CD1c-positive myeloid dendritic cell (primary cell): ENCODE results near the gene WWP2.

Experiments used
- DNase-seq: peaks from one replicate; pipeline ENCODE4 v3.0.0-alpha.2; 2016; ENCODE audit errors: extremely low spot score

WWP2 gene

GRCh38 chr16:69858191-69859104, 96.3 kb downstream of the WWP2 start:
- no peak for DNase-seq

DNA sequence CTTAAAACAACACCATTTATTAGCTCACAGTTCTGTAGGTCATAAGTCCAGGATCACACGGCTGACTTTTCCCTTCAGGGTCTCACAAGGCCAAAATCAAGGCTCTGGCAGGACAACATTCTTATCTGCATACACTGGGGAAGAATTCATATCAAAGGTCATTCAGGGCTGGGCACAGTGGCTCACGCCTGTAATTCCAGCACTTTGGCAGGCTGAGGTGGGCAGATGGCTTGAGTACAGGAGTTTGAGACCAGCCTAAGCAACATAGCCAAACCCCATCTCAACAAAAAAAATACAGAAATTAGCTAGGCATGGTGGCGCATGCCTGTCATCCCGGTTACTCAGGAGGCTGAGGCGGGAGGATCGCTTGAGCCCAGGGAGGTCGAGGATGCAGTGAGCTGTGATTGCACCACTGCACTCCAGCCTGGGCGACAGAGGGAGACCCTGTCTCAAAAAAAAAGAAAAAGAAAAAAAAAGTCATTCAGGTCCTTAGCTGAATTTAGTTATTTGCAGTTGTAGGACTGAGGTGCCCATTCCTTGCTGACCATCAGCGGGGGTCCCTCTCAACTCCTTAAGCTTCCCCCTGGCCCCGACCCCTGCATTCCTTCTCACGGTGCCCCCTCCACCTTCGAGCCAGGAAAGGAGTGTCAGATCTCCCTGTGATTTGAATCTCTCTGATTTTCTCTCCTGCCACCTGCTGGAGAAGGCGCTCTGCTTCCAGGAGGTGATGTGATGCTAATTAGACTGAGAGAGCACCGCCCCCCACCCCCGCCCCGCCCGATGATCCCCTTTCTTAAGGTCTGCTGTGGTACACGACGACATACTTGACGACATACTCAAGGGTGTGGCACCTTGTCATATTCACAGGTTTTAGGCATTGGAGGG, 97.2 kb downstream of the WWP2 start:
- DNase-seq: no peak

DNA sequence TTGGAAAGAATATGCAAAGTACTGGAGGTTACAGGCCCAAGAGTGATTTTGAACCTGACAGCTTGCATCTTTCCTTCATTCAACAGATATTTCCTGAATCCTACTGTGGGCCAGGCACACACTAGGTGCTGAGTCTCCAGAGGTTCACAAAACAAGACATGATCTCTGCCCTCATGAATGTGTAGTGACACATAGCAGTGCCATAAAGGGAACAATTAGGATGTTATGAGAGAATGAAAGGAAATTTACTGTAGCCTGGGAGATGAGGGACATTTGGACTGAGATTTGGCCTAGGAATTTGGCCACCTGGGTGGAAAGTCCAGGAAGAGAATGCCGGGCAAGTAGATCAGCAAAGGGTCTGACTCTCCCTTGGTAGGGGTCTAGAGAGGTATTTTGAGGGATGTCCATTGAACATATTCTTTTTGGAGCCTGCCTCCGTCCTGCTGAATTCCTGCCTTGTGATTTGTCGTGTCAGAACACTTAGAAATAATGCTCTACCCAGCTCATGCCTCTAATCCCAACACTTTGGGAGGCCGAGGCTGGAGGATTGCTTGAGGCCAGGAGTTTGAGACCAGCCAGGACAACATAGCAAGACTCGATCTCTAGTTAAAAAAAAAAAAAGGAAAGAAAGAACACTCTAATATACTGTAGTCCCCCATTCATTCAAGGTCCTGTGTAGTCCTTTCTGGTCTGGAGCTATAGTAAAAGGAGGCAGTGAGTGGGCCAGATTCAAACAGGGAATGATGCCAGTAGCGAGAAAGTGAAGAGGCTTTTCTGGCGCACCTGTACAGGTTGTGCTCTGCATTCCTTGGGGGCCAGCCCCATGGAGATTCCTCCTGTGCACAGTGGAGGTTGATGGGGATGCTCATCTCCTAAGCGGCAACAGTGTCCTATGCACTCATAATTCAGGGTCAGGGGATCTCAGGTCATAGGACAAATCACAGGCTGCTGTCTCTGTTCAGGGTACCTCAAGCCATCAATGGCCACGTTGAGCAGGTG, 98.4 kb downstream of the WWP2 start:
- DNase-seq: no peak

- DNase-seq: no peak
These were observed 99.3 kb downstream of the WWP2 start for GRCh38 chr16:69861292-69862030.

DNA sequence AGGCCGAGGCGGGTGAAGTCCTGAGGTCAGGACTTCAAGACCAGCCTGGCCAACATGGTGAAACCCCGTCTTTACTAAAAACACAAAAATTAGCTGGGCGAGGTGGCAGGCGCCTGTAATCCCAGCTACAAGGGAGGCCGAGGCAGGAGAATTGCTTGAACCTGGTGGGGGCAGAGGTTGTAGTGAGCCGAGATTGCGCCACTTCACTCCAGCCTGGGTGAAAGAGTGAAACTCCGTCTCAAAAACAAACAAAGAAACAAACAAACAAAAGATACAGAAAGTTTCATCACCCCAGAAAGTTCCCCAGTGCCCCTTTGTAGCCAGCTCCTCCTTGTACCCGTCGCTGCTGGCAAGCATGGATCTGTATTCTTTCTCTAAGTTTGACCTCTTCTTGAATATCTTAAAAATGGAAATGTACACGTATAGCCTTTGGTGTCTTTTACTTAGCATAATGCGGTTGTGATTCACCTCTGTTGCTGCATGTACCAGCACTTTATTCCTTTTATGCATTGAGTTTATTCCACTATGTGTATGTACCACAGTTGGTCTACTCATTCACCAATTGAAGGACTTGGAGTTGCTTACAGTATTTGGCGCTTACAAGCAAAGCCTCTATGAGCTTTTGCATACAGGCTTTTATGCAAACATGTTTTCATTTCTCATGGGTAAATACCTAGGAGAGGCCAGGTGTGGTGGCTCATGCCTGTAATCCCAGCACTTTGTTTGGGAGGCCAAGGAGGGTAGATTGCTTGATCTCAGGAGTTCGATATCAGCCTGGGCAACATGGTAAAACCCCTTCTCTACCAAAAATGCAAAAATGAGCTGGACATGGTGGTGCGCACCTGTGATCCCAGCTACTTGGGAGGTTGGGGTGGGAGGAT, 101.5 kb downstream of the WWP2 start:
- no peak for DNase-seq

DNA sequence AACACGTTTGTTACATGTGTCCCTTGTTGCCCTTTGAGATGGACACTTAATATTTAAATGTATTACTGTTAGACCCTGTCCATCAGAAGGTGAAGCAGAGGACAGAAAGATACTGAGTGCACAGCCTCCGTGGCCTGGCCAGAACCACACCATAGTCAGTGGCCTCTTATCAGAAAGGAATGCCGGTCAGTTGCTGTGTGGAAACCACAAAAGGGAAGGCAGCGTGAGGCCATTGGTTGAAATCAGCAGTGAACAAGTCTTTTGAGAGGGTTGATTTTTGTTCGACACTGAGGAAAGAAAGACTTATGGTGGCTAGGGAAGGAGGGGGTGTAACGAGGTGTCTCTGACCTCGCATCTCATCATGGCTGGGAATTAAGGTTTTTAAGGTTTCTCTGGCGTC, 103.6 kb downstream of the WWP2 start:
- DNase-seq: no peak

GRCh38 chr16:69867784-69868560, 105.8 kb downstream of the WWP2 start:
- no peak for DNase-seq

GRCh38 chr16:69870761-69871160, 108.6 kb downstream of the WWP2 start:
- DNase-seq: no peak

DNA sequence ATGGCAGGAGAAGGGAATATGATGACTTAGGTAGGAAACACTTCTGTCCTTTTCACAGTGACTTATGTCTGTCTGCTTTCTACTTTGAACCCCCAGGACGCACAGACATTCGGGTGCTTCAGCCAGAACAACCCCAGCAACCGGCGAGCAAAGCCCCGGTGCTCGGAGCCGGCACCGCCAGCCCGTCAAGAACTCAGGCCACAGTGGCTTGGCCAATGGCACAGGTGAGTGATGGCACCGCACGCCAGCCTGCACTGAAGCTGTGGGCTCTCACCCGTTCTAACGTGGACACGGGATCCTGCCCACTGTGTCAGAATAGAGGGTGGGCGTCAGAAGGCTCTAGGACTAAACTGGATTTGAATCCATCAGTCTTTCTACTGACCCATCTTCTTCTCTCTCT, 109.6 kb downstream of the WWP2 start:
- no peak for DNase-seq

DNA sequence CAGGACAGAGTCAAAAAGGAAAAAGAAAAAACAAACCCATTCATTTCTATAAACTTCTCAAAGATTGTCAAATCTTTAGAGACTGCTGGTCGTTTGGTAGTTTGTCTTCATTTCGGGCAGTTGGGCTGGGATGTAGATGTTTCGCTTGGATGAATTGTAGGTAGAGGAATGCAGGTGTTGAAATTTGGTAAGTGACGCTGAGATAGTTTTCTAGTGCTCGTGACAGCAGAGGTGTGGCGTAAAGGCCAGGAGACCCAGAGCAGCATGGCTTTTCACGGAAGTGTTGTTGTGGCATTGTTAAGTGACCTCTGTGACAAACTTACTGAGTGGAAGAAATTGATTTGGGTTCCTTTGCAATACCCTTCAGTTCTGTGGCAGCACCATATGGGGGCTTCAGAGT, 110.8 kb downstream of the WWP2 start:
- DNase-seq: no peak

DNA sequence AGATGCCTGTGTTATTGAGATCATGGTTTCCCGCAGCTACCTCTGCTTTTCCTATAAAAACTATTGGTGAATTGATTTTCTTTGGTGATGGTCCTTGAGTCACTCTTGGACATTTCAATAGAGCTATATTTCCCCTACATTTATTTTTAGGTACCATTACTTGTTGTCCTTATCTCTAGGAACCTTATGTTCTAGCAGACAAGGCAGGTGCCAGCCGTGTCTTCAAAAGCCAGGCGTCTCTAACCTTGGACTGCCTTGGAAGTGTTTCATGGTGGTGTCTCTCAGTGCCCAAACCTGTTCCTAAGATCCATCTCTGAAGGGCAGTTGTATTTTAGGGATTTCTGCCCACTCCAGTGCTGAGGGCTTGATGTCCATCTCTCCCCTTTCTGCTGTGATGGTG, 111.7 kb downstream of the WWP2 start:
- no peak for DNase-seq

DNA sequence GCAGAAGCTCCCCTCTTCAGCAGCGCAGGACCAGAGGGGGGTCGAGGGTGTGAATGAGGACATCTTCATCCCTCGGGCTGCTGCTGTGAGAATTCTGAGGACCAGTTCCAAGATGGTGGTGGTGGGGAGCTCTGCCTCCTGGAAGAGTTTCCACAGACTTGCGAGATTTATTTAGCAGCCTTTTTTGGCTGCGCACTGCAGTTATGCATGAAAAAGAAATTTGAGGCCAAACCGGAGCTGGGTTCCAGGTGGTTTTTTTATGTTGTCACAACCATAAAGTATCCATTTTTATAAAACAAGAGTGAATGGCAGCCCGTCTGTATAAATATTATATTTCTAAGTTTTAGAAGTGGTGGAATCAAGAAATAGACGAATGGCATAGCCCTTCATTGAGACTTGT, 112.1 kb downstream of the WWP2 start:
- no peak for DNase-seq

DNA sequence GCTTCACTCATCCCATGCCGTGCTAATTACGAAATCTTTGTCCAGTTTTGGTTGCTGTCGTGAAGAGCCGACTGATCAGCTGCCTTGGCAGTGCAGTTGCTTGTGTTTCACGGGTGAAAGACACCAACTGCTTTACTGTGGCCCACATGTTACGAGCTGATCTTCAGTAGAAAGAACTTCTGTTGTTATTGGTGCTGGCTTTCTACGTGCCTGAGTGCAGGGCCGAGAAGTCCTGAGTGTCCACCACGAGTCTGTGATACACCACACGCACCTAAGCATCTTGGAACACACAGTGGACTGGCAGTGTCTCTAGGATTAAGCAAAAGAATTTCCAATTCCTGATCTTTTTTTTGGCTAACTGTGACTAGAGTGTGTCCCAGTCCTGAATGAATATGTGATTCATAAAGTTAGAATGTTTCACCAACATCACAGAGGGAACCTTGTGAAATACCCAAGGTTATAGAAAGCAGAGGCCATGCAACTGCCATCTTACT, 118.6 kb downstream of the WWP2 start:
- no peak for DNase-seq

DNA sequence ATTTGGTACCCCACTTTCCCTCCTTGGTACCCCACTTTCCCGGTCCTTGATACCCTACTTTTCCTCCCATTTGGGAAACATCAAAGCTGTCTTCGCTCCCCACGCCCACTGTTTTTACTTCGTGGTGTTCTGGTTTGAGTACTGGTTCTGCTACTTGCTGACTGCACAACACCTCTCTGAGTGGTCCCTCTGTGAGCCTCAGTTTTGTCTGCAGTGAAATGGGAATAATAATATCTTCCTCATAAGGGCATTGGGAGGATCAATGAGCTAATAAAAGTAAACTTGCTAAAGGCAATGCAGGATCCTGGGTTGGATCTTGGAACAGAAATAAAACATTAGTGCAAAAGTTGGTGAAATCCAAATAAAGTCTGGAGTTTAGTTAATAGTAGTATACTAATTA, 119.0 kb downstream of the WWP2 start:
- DNase-seq: no peak

DNA sequence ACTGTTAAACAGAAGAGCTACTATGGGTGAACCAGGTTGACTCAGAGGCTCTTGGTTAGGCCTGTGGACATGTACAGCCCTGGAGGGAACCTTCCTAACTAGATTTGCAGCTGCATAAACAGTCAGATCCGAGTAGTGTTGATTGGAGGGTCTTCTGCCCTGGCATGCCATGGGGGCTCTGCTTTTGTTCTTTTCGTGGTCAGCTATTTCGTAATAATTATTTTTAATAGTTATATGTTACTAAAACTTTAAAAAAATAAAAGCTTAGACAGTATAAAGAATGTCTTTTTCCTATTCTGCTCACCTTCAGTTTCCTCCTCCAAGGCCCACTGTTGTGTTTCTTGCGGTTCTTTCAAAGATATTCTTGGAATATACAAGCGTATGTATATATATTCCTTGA, 121.6 kb downstream of the WWP2 start:
- no peak for DNase-seq

DNA sequence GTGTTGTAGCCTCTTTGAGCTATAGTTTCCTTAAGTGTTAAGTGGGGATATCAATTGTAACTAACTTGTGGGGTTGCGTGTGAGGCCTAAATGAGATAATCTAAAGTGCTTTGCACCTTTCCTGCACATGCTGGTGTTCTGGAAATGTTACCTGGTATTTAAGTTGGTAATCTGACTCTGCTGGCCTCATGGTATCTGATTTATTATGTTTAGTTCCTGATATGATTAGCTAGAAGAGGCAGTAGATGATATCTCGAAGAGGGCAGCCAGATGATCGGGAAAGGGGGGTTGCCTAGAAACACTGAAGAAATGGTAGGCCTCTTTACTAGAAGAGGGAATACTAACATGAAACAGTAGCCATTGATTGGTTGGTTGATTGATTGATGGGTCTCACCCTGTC, 123.6 kb downstream of the WWP2 start:
- DNase-seq: no peak

DNA sequence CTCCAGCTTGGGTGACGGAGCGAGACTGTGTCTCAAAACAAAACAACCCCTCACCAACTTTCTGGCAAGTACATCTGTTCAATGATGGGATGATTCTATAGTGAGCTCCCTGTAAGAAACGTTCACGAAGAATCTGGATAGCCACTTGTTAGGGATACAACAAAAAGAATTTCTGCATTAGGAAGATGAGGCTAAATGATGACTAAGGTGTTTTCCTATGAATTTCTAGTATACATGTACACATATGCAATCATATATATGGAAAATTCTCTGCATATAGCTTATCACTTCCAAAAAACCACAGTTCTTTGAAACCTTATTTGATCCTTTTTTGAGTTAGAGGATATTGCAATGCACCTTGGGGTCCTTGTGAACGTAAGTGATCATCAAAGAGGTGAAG, 124.6 kb downstream of the WWP2 start:
- DNase-seq: no peak

DNA sequence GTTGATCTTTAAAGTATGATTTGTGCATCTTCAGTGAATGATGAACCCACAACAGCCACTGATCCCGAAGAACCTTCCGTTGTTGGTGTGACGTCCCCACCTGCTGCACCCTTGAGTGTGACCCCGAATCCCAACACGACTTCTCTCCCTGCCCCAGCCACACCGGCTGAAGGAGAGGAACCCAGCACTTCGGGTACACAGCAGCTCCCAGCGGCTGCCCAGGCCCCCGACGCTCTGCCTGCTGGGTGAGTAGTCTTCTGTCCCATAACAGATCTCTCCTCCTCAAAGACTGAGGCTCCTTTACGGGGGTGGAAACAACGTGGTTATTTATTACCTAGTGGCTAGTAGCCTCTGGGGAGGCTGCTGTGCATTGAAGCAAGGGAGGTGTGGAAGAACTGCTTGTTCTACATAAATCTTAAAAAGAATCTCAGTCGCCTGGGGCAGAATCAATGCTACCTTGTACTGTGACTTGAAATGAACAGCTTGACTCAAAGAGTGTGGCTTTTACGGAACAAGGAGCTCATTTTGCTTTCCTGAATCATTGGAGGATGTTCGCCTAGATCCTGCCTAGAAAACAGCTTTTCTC, 126.0 kb downstream of the WWP2 start:
- DNase-seq: no peak
